GM13977 (cell line): Measurements from ENCODE around the gene MRO.
"Not testable (repeated sequence)": the region's sequence is repeated elsewhere in the genome, so short reads cannot be mapped to it uniquely, and the experiment has no call there.

ENCODE experiments used
- DNase-seq: peaks from one replicate; pipeline ENCODE4 v3.0.0; 2012; ENCODE audit warnings: low spot score
- CTCF ChIP-seq: IDR thresholded peaks from 2 replicates; pipeline ENCODE4 v1.5.1; 2012; ENCODE audit warnings: mild to moderate bottlenecking, control low read depth; ENCODE audit not compliant: insufficient read depth; ENCODE audit errors: extremely low read depth, missing control alignments
- in situ Hi-C: fragments of 300-500 bp; cut with MboI; formaldehyde crosslinking; loops from one replicate; pipeline ENCODE4 v1.12.0; 2022; ENCODE audit warnings: low sequenced_read_pairs, low pct_unique_long_range_greater_than_20kb, mixed read lengths, inconsistent platforms; ENCODE audit not compliant: unreplicated experiment

MRO gene

DNA sequence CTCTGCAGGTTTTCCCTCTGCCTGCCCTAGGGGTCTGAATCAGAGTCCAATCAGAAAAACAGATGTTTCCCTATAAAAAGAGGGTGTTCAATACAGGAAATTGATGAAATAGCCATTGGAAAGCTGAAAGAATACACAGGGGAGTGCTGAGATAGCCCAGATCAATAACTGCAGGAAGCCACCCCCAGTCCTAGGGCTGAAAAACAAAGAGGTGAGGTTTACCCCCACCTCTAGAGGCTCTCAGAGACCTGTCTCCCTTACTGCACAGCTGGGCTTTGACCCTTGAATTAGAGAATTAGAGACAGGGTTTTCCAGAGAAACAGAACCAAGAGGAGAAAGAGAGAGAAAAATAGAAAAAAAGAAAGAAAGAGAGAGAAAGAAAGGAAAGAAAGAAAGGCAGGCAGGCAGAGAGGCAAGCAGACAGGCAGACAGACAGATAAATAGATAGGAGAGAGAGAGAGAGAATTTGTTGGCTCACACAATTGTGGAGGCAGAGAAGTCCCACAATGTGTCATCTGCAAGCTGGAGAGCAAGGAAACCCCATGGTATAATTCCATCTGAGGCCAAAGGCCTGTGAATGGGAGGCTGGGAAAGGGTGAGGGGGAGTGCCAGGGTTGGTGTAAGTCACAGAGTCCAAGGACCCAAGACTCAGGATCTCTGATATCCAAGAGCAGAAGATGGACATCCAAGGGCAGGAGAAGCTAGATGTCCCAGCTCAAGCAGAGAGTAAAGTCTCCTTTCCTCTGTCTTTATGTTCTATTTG is 40.2 kb upstream of the MRO start:
- in situ Hi-C loops, result no loop called here
- no peak for TF ChIP-seq CTCF
- DNase-seq, result no peak

DNA sequence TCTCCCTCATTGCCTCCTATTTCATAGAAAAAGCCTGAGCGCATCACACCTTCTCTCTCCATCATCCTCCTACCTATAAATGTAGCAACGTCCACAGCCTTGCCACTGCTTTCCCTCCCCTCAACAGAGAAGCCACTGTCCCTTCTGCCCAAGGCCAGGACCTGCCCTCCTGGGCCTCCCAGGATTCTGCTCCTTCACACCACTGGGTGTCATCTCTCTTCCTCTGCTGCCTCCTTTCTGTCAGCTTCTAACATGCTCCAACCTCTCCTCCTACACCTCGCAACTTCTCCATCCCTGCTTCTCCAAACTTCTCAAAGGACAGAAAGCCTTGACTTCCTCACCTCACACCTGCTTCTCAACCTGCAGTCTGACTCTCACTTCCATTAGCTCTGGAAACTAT is 37.9 kb upstream of the MRO start:
- TF ChIP-seq CTCF, result no peak
- in situ Hi-C loops, result no loop called here
- no peak for DNase-seq

- in situ Hi-C loops, DNase-seq: not testable (repeated sequence)
Measured at GRCh38 chr18:50857166-50857565, 37.4 kb upstream of the MRO start.

DNA sequence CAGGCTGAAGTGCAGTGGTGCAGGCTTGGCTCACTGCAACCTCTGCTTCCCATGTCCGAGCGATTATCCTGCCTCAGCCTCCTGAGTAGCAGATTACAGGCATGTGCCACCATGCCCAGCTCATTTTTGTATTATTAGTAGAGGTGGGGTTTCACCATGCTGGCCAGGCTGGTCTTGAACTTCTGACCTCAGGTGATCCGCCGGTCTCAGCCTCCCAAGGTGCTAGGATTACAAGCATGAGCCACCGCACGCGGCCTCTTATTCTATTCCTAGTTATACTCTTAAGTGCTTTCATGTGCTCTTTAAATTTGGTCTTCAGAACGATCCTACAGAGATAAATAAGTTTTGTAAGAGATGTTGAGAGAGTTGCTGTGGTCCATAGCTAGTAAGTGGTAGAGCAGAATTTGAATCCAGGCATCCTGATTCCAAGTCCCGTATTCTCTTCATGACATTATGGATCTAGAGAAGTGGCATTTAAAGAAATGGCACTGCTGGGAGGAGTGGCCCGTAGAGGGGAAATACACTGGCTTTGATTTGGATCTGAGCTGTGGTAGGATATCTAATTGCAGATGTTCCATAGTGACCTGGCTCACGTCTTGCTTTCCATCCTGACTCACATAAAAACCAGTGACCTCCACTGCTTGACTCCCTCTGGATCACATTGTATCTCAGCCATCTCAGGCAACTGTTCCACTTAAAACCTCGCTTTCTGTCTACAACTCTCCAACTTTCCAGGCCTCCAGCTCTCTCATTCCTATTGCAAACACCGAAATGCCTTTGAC is 36.4 kb upstream of the MRO start:
- no peak for DNase-seq
- no peak for TF ChIP-seq CTCF
- in situ Hi-C loops, result no loop called here

DNA sequence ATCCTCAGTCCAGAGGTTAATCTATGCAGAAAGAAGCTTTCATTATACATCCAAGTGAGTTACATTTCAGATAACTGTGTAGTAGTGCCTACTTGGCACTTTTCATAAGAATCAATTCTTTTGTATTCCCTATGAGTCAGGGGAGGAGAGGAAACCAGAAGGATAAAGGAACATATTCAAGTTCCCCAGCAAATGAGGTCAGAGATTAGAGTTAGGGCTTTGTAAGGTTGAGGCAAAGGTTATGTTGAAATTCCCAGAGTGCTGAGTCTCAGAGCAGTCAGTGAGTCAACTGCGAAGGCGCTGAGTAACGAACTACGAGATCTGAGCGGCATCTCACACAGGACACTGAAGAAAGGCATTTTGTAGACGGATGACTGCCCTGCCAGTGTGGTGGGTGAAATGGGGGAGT is 34.1 kb upstream of the MRO start:
- in situ Hi-C loops, result no loop called here
- DNase-seq, result no peak
- TF ChIP-seq CTCF, result no peak

DNA sequence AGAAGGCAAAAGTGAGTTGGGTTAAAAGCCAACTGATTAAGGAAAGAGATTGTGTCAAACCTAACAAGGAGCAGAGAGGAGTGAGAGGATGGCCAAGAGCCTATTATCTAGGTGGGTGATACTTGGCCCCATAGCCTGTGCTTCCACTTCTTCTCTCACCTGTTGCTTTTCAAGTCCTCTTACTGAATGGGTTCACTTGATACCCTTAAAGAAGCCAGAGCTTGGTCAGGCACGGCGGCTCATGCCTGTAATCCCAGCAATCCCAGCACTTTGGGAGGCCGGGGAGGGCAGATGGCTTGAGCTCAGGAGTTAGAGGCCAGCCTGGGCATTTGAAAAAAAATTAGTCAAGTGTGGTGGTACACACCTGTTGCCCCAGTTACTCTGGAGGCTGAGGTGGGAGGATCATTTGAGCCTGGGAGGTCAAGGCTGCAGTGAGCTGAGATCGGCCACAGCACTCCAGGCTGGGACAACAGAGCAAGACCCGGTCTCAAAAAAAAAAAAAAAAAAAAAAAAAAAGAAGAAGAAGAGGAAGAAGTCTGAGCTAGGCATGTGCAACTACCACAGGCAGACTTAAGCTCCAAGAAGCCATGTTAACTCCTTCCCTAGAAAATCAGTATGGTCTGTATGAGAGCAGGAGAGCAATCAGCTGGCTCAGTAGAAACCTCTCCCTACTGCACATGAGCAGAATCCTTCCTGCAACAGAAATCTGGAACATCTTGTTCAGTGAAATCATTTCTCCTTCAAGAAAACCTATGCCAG is 30.7 kb upstream of the MRO start:
- in situ Hi-C loops, result no loop called here
- TF ChIP-seq CTCF, result no peak
- no peak for DNase-seq
